ENCODE data around the gene GHRH.

Gene GHRH

GRCh38 chr20:37290158-37290810 lies 28.7 kb upstream of the GHRH start:
- no peak for DNase-seq

- no peak for DNase-seq
These were observed 26.5 kb upstream of the GHRH start for GRCh38 chr20:37288091-37288490.

- DNase-seq: no peak
These were observed 24.2 kb upstream of the GHRH start for GRCh38 chr20:37285664-37286374.

GRCh38 chr20:37284691-37285161 lies 23.1 kb upstream of the GHRH start:
- no peak for DNase-seq

GRCh38 chr20:37283530-37284195 lies 22.0 kb upstream of the GHRH start:
- DNase-seq: no peak

- DNase-seq: no peak
These were observed 20.9 kb upstream of the GHRH start for GRCh38 chr20:37282556-37282955.

- no peak for DNase-seq
These were observed 18.8 kb upstream of the GHRH start for GRCh38 chr20:37280403-37280802.

GRCh38 chr20:37279820-37280219 lies 18.2 kb upstream of the GHRH start:
- no peak for DNase-seq

- no peak for DNase-seq
These were observed 17.5 kb upstream of the GHRH start for GRCh38 chr20:37278966-37279590.

GRCh38 chr20:37277253-37277593 lies 15.6 kb upstream of the GHRH start:
- DNase-seq: no peak

- no peak for DNase-seq
These were observed 15.1 kb upstream of the GHRH start for GRCh38 chr20:37276494-37277252.

GRCh38 chr20:37274851-37275524 lies 13.4 kb upstream of the GHRH start:
- DNase-seq: no peak

- no peak for DNase-seq
These were observed 12.4 kb upstream of the GHRH start for GRCh38 chr20:37273988-37274387.

- DNase-seq: no peak
These were observed 9.8 kb upstream of the GHRH start for GRCh38 chr20:37271421-37271768.

- DNase-seq: no peak
These were observed 9.2 kb upstream of the GHRH start for GRCh38 chr20:37270576-37271420.

- no peak for DNase-seq
These were observed 6.2 kb upstream of the GHRH start for GRCh38 chr20:37267667-37268313.

GRCh38 chr20:37266940-37267666 lies 5.5 kb upstream of the GHRH start:
- DNase-seq: no peak

- no peak for DNase-seq
These were observed 3.5 kb upstream of the GHRH start for GRCh38 chr20:37265152-37265551.

GRCh38 chr20:37263686-37264085 lies 2.1 kb upstream of the GHRH start:
- DNase-seq: no peak

- no peak for DNase-seq
These were observed 891 bp upstream of the GHRH start for GRCh38 chr20:37262505-37262904.

Measured in NCI-H1105 (cell line).